Fibroblast of the aortic adventitia (primary cell): Measurements from ENCODE around the gene CHRNA1. TPM values are rescaled to one million over a fixed set of nuclear protein-coding genes. Genes with fewer than 3 reads are reported as not detected.

ENCODE experiments used
- DNase-seq: peaks from one replicate; pipeline ENCODE4 v3.0.0-alpha.2; 2010; ENCODE audit warnings: low read depth
- H3K4me3 ChIP-seq: 2 replicates; pipeline ENCODE4 v1.5.1; 2011; ENCODE audit warnings: low read depth, mild to moderate bottlenecking, control low read depth, low read length, moderate library complexity
- CTCF ChIP-seq: IDR thresholded peaks from 2 replicates; pipeline ENCODE4 v1.5.1; 2011; ENCODE audit warnings: mild to moderate bottlenecking, low read length, control low read depth, inconsistent platforms; ENCODE audit not compliant: insufficient read depth
- total RNA-seq: library from RNA; depleted of rRNA; stranded (reverse); fragments of >200 nt; gene quantifications from 2 replicates; pipeline ENCODE4 v1.2.3, GENCODE V29; 2012; ENCODE audit warnings: low replicate concordance

CHRNA1 gene
- total RNA-seq, 1 donor: not detected

- H3K4me3 ChIP-seq: no peak overlapping the region
- TF ChIP-seq CTCF: no peak
- no peak for DNase-seq
Measured at GRCh38 chr2:174773215-174773614, 8.9 kb upstream of the CHRNA1 start.

- no peak for DNase-seq
- no peak for TF ChIP-seq CTCF
- no peak overlapping the region for H3K4me3 ChIP-seq
Measured at GRCh38 chr2:174772472-174772801, 8.2 kb upstream of the CHRNA1 start.

GRCh38 chr2:174771631-174772471 lies 7.6 kb upstream of the CHRNA1 start:
- no peak overlapping the region for H3K4me3 ChIP-seq
- peak; percentile 91 for TF ChIP-seq CTCF
- DNase-seq: peak; percentile 80

- no peak for DNase-seq
- no peak for TF ChIP-seq CTCF
- no peak overlapping the region for H3K4me3 ChIP-seq
Measured at GRCh38 chr2:174771136-174771535, 6.9 kb upstream of the CHRNA1 start.

- no peak for DNase-seq
- no peak for TF ChIP-seq CTCF
- H3K4me3 ChIP-seq: no peak overlapping the region
Measured at GRCh38 chr2:174768557-174768956, 4.3 kb upstream of the CHRNA1 start.

GRCh38 chr2:174766271-174766670 lies 2.0 kb upstream of the CHRNA1 start:
- no peak for DNase-seq
- no peak for TF ChIP-seq CTCF
- no peak overlapping the region for H3K4me3 ChIP-seq

- no peak for DNase-seq
- H3K4me3 ChIP-seq: no peak overlapping the region
Measured at GRCh38 chr2:174765576-174765975, 1.3 kb upstream of the CHRNA1 start.

More at GRCh38 chr2:174765576-174765975, 1.3 kb upstream of the CHRNA1 start:
- TF ChIP-seq CTCF: no peak
